Immature natural killer cell (primary cell): ENCODE data around the gene IQCH. TPM values are rescaled to one million over a fixed set of nuclear protein-coding genes. Genes with fewer than 3 reads are reported as not detected.
"Not testable (repeated sequence)": the region's sequence is repeated elsewhere in the genome, so short reads cannot be mapped to it uniquely, and the experiment has no call there.

Experiments
- DNase-seq, 3 donors: peaks; one replicate each; pipeline ENCODE4 v3.0.0; 2022; ENCODE audit warnings: mixed read lengths in 1 of 3
- H3K27ac Mint-ChIP-seq, 6 donors: one replicate each; pipeline ENCODE4 v1.8.0; 2020; ENCODE audit warnings: mixed read lengths in 6 of 6, mild to moderate bottlenecking in 5 of 6, inconsistent platforms in 4 of 6, moderate library complexity in 3 of 6
- H3K27me3 Mint-ChIP-seq, 3 donors: one replicate each; pipeline ENCODE4 v1.8.0; 2020 to 2021; ENCODE audit warnings: low read depth in 3 of 3, mild to moderate bottlenecking in 3 of 3, mixed read lengths in 3 of 3, moderate library complexity in 3 of 3, inconsistent platforms in 1 of 3
- H3K36me3 Mint-ChIP-seq, 3 donors: one replicate each; pipeline ENCODE4 v1.8.0; 2020; ENCODE audit warnings: mixed read lengths in 3 of 3, inconsistent platforms in 2 of 3, mild to moderate bottlenecking in 2 of 3
- H3K4me1 Mint-ChIP-seq, 2 donors: one replicate each; pipeline ENCODE4 v1.8.0; 2020; ENCODE audit warnings: inconsistent platforms in 2 of 2, mild to moderate bottlenecking in 2 of 2, mixed read lengths in 2 of 2, moderate library complexity in 1 of 2
- H3K4me3 Mint-ChIP-seq, 5 donors: one replicate each; pipeline ENCODE4 v1.8.0; 2020; ENCODE audit warnings: mild to moderate bottlenecking in 5 of 5, mixed read lengths in 5 of 5, inconsistent platforms in 3 of 5, moderate library complexity in 3 of 5
- H3K9me3 Mint-ChIP-seq, 6 donors: one replicate each; pipeline ENCODE4 v1.8.0; 2020; ENCODE audit warnings: mild to moderate bottlenecking in 6 of 6, mixed read lengths in 6 of 6, inconsistent platforms in 4 of 6, moderate library complexity in 3 of 6
- polyA plus RNA-seq, 3 donors: library from polyadenylated mRNA; unstranded; fragments of 300-500 nt; fragmentation: Illumina TruSeq; gene quantifications; one replicate each; pipeline ENCODE4 v1.2.3, GENCODE V29; 2021

IQCH gene
- polyA plus RNA-seq, 3 donors from 2014 or later: 0.27 to 0.70 TPM; not detected in 1

DNA sequence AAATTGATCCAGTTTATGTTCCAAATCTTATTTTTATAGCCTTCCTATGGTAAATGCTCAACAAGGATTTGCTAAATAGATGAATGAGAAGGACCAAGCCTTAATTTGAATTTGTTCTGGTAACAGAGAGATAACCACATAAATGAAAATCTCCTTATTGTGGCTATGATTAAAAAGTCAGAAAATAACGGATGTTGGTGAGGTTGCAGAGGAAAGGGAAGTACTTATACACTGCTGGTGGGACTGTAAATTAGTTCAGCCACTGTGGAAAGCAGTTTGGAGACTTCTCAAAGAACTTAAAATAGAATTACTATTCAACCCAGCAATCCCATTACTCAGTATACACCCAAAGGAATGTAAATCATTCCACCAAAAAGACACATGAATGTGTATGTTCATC lies 26.3 kb upstream of the IQCH start:
- DNase-seq: no peak
- H3K36me3 Mint-ChIP-seq: peaks cover 32 to 45% (median 40%) of the 10 kb centered on the region in 3 donors
- H3K27ac Mint-ChIP-seq: peak overlapping the region in 1 of 6 donors; percentile 24
- peaks cover 11 to 17% of the 10 kb centered on the region in 2 donors for H3K4me1 Mint-ChIP-seq
- no peaks in the 10 kb centered on the region for H3K9me3 Mint-ChIP-seq
- H3K27me3 Mint-ChIP-seq: no peaks in the 10 kb centered on the region
- H3K4me3 Mint-ChIP-seq: no peak overlapping the region

DNA sequence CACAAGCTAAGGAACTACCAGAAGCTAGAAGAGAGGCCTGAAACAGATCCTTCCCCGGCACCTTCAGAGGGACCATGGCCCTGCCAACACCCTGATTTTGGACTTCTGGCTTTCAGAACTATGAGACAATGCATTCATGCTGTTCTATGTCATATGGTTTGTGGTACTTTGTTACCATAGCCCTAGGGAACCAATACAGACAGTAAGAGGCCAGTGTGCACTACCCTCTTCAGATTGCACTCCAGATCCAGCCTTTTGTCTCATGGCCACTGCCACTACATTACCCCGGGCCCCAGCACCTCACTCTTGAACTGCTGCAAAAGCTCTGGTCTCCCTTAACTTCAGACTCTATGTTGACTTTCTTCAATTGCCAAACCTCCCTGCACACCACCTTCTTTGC lies 24.1 kb upstream of the IQCH start:
- H3K27me3 Mint-ChIP-seq: no peaks in the 10 kb centered on the region
- peaks cover 11 to 17% of the 10 kb centered on the region in 2 donors for H3K4me1 Mint-ChIP-seq
- no peak overlapping the region for H3K4me3 Mint-ChIP-seq
- DNase-seq: no peak
- no peaks in the 10 kb centered on the region for H3K9me3 Mint-ChIP-seq
- H3K36me3 Mint-ChIP-seq: peaks cover 41 to 56% (median 47%) of the 10 kb centered on the region in 3 donors
- peak overlapping the region in 1 of 6 donors; percentile 30 for H3K27ac Mint-ChIP-seq

DNA sequence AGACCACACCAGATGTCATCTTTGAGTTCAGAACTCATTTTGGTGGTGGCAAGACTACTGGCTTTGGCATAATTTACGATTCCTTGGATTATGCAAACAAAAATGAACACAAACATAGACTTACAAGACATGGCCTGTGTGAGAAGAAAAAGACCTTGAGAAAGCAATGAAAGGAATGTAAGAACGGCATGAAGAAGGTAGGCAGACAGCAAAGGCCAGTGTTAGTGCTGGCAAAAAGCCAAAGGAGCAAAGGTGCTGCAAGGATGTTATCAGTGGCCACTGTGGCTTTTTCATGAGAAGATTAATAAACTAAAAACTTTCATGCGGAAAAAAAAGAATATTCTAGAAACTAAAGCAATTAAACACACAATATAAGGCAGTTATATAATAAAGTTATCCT lies 22.0 kb upstream of the IQCH start:
- Mint-ChIP-seq H3K36me3 (peaks cover 38 to 57% (median 53%) of the 10 kb centered on the region in 3 donors), H3K27me3 (no peaks in the 10 kb centered on the region), H3K9me3 (no peaks in the 10 kb centered on the region), H3K27ac (no peak overlapping the region), H3K4me1 (peaks cover 11 to 14% of the 10 kb centered on the region in 2 donors), H3K4me3 (no peak overlapping the region)
- no peak for DNase-seq

DNA sequence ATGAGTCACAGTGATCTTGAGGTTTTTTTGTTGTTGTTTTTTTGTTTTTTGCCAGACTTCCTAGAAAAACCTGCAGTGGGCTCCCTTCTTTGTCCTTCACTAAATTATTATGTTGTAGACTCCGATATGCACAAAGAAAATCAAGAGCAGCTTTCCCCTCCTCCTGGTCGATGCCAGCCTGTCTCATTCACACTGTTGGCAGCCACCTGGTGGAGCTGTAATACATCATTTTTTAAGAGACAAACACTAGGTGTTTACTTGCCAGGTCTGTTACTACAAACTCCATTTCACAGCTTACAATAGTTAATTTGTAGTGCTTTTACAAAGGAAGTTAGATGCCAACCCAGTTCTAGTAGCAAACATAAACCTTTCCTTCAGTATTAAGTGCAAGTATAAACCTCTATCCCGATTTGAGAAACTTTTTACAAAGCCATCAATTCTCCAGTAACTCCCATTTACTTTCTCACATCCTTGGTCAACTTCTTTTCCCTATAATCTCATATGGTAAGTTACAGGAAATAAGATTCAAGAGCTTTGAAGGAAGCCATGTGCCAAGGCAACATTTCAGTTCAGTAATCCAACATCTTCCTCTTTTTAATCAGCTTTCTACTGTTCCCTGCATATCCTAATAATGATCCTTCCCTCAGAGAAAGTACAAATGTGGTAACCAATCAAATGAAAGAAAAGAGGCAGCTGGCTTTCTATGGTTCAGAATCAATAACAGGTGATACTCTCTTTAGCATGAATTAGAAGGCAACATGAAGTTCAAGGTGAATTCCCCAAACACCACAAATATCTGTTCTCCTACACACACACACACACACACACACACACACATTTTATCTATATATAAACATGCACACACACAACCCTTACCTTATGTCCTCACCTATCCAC lies 14.1 kb upstream of the IQCH start:
- peak overlapping the region in 5 of 6 donors; percentile 11 to 65 (median 23) for H3K27ac Mint-ChIP-seq
- no peaks in the 10 kb centered on the region for H3K9me3 Mint-ChIP-seq
- peak overlapping the region in 1 of 5 donors; percentile 53 for H3K4me3 Mint-ChIP-seq
- no peak for DNase-seq
- peaks cover 0 to 1% (median 0%) of the 10 kb centered on the region in 3 donors for H3K27me3 Mint-ChIP-seq
- H3K36me3 Mint-ChIP-seq: peaks cover 9 to 11% (median 11%) of the 10 kb centered on the region in 3 donors
- H3K4me1 Mint-ChIP-seq: peaks cover 29 to 58% of the 10 kb centered on the region in 2 donors

DNA sequence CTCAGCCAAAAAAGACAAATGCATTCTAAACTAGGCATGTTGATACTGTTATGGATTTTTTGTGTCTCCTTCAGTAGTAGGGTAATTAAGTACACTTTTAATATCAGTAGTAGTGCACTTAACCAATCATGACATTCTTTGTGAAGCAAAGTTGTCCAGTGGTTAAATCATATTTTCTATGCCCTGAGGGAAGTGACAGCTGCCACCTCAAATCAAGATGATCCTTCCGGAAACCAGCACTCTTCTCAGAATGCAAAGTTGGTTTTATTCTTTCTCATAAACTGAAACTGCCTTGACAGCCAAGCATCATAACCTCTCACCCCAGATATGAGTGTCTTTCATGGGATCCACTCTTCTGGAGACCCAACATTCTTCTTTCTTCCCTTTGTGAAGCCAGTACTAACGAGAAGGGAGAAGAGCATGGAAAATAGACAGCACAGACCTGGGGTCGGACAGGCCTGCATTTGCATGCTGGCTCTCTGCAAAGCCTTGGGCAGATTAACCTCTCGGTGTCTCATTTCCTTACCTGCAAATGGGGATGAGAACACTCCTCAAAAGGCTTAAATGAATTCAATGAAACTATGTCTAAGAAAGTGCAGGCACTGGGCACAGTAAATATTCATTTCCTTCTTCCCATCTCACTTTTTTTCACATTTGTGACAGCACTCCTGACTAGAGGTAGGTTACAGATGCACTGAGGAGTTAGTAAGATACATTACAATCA lies 13.3 kb upstream of the IQCH start:
- peaks cover 29 to 62% of the 10 kb centered on the region in 2 donors for H3K4me1 Mint-ChIP-seq
- H3K27me3 Mint-ChIP-seq: peaks cover 0 to 1% (median 0%) of the 10 kb centered on the region in 3 donors
- H3K36me3 Mint-ChIP-seq: peaks cover 5 to 16% (median 14%) of the 10 kb centered on the region in 3 donors
- peak overlapping the region in 2 of 5 donors; percentile 2 to 53 for H3K4me3 Mint-ChIP-seq
- H3K9me3 Mint-ChIP-seq: peaks cover 0 to 1% (median 0%) of the 10 kb centered on the region in 6 donors
- DNase-seq: no peak
- peak overlapping the region; percentile 3 to 65 (median 22) for H3K27ac Mint-ChIP-seq

DNA sequence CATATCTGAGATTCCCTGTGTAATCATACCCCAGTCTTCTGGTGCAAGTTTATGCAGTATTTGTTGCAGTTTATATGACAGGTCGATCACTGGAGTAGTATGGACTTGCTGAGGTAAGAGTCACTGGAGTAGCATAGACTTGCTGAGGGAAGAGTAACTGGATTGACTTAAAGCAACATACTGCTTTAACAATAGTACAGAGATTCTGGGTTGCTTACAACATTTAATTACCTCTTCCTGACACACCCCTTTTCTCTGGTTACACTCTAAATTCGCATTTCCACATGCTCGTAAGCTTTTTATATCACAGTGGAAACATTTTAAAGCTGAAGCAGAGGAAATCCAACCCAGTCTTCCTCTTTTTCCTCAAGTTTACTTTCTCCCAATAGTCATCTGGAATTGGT lies 11.9 kb upstream of the IQCH start:
- peaks cover 0 to 1% (median 0%) of the 10 kb centered on the region in 3 donors for H3K27me3 Mint-ChIP-seq
- H3K4me3 Mint-ChIP-seq: peak overlapping the region in 3 of 5 donors; percentile 16 to 40 (median 36)
- H3K27ac Mint-ChIP-seq: no peak overlapping the region
- H3K4me1 Mint-ChIP-seq: peaks cover 32 to 62% of the 10 kb centered on the region in 2 donors
- no peak for DNase-seq
- peaks cover 0 to 1% (median 0%) of the 10 kb centered on the region in 6 donors for H3K9me3 Mint-ChIP-seq
- H3K36me3 Mint-ChIP-seq: peaks cover 9 to 27% (median 23%) of the 10 kb centered on the region in 3 donors

DNA sequence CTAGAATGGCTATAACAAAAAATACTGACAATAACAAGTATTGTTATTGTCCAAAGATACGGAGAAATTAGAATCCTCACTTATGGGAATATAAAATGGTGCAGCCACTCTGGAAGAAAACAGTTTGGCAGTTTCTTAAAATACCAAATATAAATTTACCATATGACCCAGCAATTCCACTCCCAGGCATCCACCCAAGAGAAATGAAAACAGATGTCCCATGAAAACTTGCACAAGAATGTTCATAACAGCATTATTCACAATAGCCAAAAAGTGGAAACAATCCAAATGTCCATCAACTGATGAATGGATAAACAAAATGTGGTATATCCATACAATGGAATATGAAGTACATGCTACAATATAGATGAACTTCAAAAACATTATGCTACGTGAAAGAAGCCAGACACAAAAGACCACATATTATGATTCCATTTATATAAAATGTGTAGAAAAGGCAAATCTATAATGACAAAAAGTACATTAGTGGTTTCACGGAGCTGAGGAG lies 9.6 kb upstream of the IQCH start:
- Mint-ChIP-seq H3K4me1 (peaks cover 34 to 69% of the 10 kb centered on the region in 2 donors), H3K27me3 (peaks cover 0 to 1% (median 0%) of the 10 kb centered on the region in 3 donors)
- no peak for DNase-seq

DNA sequence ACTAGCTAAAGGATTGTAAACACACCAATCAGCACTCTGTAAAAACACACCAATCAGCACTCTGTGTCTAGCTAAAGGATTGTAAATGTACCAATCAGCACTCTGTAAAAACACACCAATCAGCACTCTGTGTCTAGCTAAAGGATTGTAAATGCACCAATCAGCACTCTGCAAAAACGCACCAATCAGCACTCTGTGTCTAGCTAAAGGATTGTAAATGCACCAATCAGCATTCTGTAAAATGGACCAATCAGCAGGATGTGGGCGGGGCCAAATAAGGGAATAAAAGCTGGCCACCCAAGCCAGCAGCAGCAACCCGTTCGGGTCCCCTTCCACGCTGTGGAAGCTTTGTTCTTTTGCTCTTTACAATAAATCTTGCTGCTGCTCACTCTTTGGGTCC lies 8.0 kb upstream of the IQCH start:
- peaks cover 9 to 27% (median 23%) of the 10 kb centered on the region in 3 donors for H3K36me3 Mint-ChIP-seq
- DNase-seq, H3K27me3 Mint-ChIP-seq, H3K9me3 Mint-ChIP-seq, H3K27ac Mint-ChIP-seq, H3K4me3 Mint-ChIP-seq: not testable (repeated sequence)
- peaks cover 23 to 62% of the 10 kb centered on the region in 2 donors for H3K4me1 Mint-ChIP-seq

More for the DNA sequence above, 9.6 kb upstream of the IQCH start:
- Mint-ChIP-seq H3K27ac (no peak overlapping the region), H3K9me3 (peaks cover 0 to 1% (median 0%) of the 10 kb centered on the region in 6 donors), H3K36me3 (peaks cover 9 to 27% (median 23%) of the 10 kb centered on the region in 3 donors), H3K4me3 (no peak overlapping the region)

DNA sequence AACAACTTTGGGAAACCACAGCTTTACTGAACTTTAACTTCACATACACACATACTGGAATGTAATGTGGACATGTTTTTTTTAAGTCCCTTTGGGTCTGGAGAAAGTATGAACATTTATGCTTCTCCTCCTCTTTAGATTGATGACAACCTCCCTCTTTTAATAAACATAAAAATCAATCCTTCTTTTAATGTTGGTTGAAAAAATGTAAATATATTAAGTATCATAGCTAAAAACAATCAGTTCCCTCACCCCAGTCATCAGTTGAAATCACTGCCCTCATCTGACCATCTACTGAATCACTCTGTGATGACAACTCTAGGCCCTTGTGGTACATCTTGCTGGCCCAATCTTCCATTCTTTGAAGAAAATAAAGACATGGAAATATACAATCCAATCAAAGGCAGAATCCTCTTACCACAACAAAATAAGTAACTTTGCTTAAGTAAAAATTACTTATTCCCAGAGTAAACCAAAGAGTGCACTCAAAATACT lies 6.5 kb upstream of the IQCH start:
- peaks cover 23 to 64% of the 10 kb centered on the region in 2 donors for H3K4me1 Mint-ChIP-seq
- no peak for DNase-seq
- H3K27me3 Mint-ChIP-seq: no peaks in the 10 kb centered on the region
- H3K36me3 Mint-ChIP-seq: peaks cover 9 to 27% (median 23%) of the 10 kb centered on the region in 3 donors
- H3K27ac Mint-ChIP-seq: peak overlapping the region in 1 of 6 donors; percentile 5
- peaks cover 0 to 1% (median 0%) of the 10 kb centered on the region in 6 donors for H3K9me3 Mint-ChIP-seq
- H3K4me3 Mint-ChIP-seq: no peak overlapping the region

DNA sequence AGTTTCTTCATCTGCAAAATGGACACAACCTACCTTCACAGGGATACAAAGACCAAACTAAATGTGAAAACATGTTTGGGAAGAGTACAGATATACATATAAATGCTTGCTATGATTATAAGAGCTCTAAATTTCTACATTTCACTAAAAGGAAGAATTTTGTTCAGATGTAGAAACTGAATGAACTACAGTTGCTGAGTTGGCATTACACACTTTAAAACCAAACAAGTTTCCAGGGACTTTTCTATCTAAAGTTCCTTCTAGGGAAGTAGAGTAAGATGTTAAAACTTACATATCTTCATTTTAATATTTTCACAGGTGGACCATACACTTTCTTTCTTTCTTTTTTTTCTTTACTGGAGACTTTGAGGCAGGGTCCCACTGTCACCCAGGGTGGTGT lies 4.8 kb upstream of the IQCH start:
- H3K27ac Mint-ChIP-seq: no peak overlapping the region
- H3K27me3 Mint-ChIP-seq: peaks cover 0 to 3% (median 3%) of the 10 kb centered on the region in 3 donors
- peaks cover 36 to 66% of the 10 kb centered on the region in 2 donors for H3K4me1 Mint-ChIP-seq
- DNase-seq: no peak
- peaks cover 0 to 1% (median 0%) of the 10 kb centered on the region in 6 donors for H3K9me3 Mint-ChIP-seq
- peaks cover 9 to 23% (median 22%) of the 10 kb centered on the region in 3 donors for H3K36me3 Mint-ChIP-seq
- no peak overlapping the region for H3K4me3 Mint-ChIP-seq

DNA sequence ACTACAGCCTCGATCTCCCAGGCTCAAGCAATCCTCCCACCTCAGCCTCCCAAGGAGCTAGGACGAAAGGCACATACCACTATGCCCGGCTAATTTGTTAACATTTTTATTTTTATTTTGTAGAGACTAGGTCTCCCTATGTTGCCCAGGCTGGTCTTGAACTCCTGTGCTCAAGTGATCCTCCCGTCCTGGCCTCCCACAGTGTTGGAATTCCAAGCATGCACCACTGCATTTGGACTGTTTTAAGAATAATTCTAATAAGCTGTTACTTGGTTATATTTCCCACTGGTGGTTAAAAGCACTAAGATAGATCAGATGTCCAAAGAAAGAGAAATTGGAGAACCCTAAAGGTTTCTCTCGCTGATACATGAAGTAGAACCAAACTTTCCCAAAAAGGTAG lies 3.3 kb upstream of the IQCH start:
- Mint-ChIP-seq H3K27ac (peak overlapping the region in 1 of 6 donors; percentile 62), H3K27me3 (peaks cover 0 to 5% (median 5%) of the 10 kb centered on the region in 3 donors), H3K36me3 (peaks cover 4 to 11% (median 9%) of the 10 kb centered on the region in 3 donors), H3K9me3 (no peaks in the 10 kb centered on the region), H3K4me3 (no peak overlapping the region), H3K4me1 (peaks cover 40 to 60% of the 10 kb centered on the region in 2 donors)
- no peak for DNase-seq

DNA sequence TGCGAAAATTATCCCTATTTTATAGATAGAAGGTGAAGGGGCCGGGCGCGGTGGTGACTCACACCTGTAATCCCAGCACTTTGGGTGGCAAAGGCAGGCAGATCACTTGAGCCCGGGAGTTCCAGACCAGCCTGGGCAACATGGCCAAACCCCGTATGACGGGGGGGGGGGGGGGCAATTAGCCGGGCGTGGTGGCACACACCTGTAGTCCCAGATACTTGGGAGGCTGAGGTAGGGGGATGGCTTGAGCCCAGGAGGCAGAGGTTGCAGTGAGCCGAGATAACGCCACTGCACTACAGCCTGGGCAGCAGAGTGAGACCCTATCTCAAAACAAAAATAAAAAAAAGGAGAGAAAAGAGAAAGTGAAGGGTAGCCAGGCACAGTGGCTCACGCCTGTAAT lies 1.5 kb upstream of the IQCH start:
- no peaks in the 10 kb centered on the region for H3K9me3 Mint-ChIP-seq
- peak overlapping the region; percentile 98 to 100 (median 99) for H3K4me3 Mint-ChIP-seq
- no peak for DNase-seq
- no peaks in the 10 kb centered on the region for H3K36me3 Mint-ChIP-seq
- peaks cover 36 to 58% of the 10 kb centered on the region in 2 donors for H3K4me1 Mint-ChIP-seq
- peaks cover 0 to 5% (median 5%) of the 10 kb centered on the region in 3 donors for H3K27me3 Mint-ChIP-seq
- peak overlapping the region; percentile 41 to 99 (median 74) for H3K27ac Mint-ChIP-seq

DNA sequence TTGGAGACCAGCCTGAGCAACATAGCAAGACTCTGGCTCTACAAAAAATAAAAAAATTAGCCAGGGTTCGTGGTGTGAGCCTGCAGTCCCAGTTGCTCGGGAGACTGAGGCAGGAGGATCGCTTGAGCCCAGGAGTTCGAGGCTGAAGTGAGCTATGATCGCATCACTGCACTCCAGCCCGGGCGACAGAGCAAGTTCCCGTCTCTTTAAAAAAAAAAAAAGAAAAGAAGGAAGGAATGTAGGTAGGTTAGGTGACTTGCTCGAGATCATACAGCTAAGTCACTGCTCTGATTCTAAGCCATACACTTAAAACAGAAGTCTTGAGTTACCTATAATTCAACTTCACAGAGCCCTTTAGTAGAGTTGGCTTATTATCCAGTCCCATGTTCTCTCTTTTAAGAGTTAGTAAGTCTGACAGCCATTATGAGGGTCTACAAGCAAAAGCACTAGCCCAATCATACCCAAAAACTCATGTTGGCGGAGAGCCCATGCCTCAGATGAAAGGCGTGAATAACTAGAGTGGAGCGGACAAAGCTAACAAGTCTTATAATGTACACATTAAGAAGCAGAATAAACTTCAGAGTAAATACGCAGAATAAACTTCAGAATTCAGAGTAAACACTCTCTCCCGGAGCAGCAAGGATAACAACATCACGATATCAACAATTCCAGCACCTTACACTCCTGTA lies 893 bp upstream of the IQCH start:
- peaks cover 0 to 5% (median 5%) of the 10 kb centered on the region in 3 donors for H3K27me3 Mint-ChIP-seq
- H3K4me3 Mint-ChIP-seq: peak overlapping the region; percentile 98 to 100 (median 99)
- H3K36me3 Mint-ChIP-seq: no peaks in the 10 kb centered on the region
- peak overlapping the region; percentile 91 to 99 (median 98) for H3K27ac Mint-ChIP-seq
- DNase-seq: no peak
- no peaks in the 10 kb centered on the region for H3K9me3 Mint-ChIP-seq
- H3K4me1 Mint-ChIP-seq: peaks cover 33 to 53% of the 10 kb centered on the region in 2 donors
